Testis (tissue), 3 donors: ENCODE measurements around the gene SEC22C. TPM values are rescaled to one million over a fixed set of nuclear protein-coding genes. Genes with fewer than 3 reads are reported as not detected.
"Not testable (repeated sequence)": the region's sequence is repeated elsewhere in the genome, so short reads cannot be mapped to it uniquely, and the experiment has no call there.

Source experiments
- DNase-seq: peaks from one replicate; pipeline ENCODE4 v3.0.0-alpha.2; 2019
- H3K27ac ChIP-seq, 2 donors: fragments of 200-600 bp; sonication (generic); one replicate each; pipeline ENCODE4 v1.5.1; 2019
- H3K27me3 ChIP-seq: fragments of 200-600 bp; sonication (generic); one replicate; pipeline ENCODE4 v1.5.1; 2019
- H3K36me3 ChIP-seq: fragments of 200-600 bp; sonication (generic); one replicate; pipeline ENCODE4 v1.5.1; 2017; ENCODE audit warnings: low read depth; ENCODE audit errors: missing control alignments
- H3K4me1 ChIP-seq: fragments of 200-600 bp; sonication (generic); one replicate; pipeline ENCODE4 v1.5.1; 2019
- H3K4me3 ChIP-seq, 2 donors: fragments of 200-600 bp; sonication (generic); one replicate each; pipeline ENCODE4 v1.5.1; 2017 to 2019
- H3K9me3 ChIP-seq: fragments of 200-600 bp; sonication (generic); one replicate; pipeline ENCODE4 v1.5.1; 2017
- POLR2A ChIP-seq: fragments of 450-650 bp; IDR thresholded peaks from one replicate; pipeline ENCODE4 v1.6.1; 2017; ENCODE audit warnings: antibody characterized with exemption, mild to moderate bottlenecking, moderate library complexity
- WGBS, 2 donors: methylation state at CpG; one replicate each; pipeline ENCODE4 v1.1.5; 2018; 5-methylcytosine and 5-hydroxymethylcytosine counted together
- intact Hi-C: fragments of 100-400 bp; cut with DNase I; formaldehyde crosslinking; loops from one replicate; pipeline ENCODE4 v1.15.1; 2023; ENCODE audit warnings: low total_unique reads
- polyA plus RNA-seq: library from polyadenylated mRNA; stranded (reverse); fragments of 350-450 nt; fragmentation: Illumina TruSeq; extraction: RNeasy Lipid Tissue Mini Kit (QIAGEN cat#74804); gene quantifications from one replicate; pipeline ENCODE4 v1.2.3, GENCODE V29; 2014; ENCODE audit warnings: low read depth, low replicate concordance; ENCODE audit not compliant: insufficient read depth
- total RNA-seq, 2 donors: library from RNA; depleted of rRNA; stranded (reverse); fragments of >200 nt; gene quantifications; one replicate each; pipeline ENCODE4 v1.2.3, GENCODE V29; 2016
- TF ChIP-seq, protein P1 (sequence below), 3 experiments: fragments of 450-650 bp in 2 of 3; fragments of 200-600 bp in 1 of 3; sonication (generic) in 1 of 3; IDR thresholded peaks; one replicate each; pipeline ENCODE4 v1.5.1; 2016 to 2019; ENCODE audit warnings: antibody characterized with exemption in 3 of 3, mild to moderate bottlenecking in 2 of 3, moderate library complexity in 1 of 3

Gene SEC22C
- total and polyA plus RNA-seq, 3 donors from 2014 or later = 61.0 to 86.3 (median 66.0) TPM

DNA sequence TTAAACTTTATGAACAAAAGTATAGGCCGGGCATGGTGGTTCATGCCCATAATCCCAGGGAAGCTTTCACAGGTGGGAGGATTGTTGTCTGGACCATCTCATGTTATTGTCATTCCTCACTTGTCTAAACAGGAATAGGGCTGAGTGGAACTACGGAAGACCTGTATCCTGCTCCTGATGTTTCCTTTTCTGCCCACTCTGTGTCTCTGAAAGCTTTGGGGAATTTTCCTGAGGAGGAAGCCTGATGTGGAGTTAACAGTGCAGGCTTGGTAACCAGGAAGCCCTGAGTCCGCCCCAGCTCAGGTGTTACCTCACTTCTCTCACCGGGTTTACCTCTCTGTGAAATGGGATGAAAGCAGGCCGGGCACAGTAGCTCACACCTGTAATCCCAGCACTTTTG, 6.9 kb upstream of the SEC22C start:
- H3K27ac ChIP-seq = no peak overlapping the region
- intact Hi-C loops = no loop called here
- no peaks in the 10 kb centered on the region for H3K36me3 ChIP-seq
- no peak overlapping the region for H3K4me3 ChIP-seq
- no peak for DNase-seq
- no peaks in the 10 kb centered on the region for H3K27me3 ChIP-seq
- 84 to 85% methylated on average over 5 of the region's 5 CpGs for WGBS, 2 donors
- no peaks in the 10 kb centered on the region for H3K9me3 ChIP-seq
- H3K4me1 ChIP-seq = no peaks in the 10 kb centered on the region
- TF ChIP-seq POLR2A = no peak
- TF ChIP-seq, protein P1, sequence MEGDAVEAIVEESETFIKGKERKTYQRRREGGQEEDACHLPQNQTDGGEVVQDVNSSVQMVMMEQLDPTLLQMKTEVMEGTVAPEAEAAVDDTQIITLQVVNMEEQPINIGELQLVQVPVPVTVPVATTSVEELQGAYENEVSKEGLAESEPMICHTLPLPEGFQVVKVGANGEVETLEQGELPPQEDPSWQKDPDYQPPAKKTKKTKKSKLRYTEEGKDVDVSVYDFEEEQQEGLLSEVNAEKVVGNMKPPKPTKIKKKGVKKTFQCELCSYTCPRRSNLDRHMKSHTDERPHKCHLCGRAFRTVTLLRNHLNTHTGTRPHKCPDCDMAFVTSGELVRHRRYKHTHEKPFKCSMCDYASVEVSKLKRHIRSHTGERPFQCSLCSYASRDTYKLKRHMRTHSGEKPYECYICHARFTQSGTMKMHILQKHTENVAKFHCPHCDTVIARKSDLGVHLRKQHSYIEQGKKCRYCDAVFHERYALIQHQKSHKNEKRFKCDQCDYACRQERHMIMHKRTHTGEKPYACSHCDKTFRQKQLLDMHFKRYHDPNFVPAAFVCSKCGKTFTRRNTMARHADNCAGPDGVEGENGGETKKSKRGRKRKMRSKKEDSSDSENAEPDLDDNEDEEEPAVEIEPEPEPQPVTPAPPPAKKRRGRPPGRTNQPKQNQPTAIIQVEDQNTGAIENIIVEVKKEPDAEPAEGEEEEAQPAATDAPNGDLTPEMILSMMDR (IDR thresholded peaks at IDR 0.05) = no peak

DNA sequence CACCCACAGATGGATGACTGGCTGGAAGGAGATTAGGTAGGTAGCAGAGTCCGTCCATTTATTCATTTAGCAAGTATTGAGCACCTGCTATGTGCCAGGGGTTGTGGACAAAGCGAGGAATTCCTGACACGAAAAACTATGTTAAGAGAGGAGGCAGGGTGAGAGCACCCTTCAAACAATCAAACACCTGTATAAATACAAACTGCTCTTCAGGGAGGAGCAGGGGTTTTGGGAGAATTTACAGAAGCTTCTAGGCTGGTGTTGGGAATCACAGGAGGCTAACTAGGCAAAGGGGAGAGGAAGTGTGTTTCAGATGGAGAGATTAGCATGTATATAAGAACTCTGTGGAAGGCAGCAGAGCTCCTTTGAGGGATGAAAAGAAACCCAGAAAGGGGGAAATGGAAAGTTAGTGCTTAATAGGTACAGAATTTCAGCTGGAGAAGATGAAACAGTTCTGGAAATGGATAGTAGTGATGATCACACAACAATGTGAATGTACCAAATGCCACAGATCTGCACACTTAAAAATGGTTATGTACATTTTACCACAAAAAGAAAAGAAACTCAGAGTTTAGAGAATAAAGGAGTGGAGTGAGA, 805 bp upstream of the SEC22C start:
- Histone ChIP-seq H3K36me3 (no peaks in the 10 kb centered on the region), H3K9me3 (no peaks in the 10 kb centered on the region), H3K27ac (peak overlapping the region; percentile 86 to 93), H3K4me3 (peak overlapping the region; percentile 84 to 93), H3K27me3 (no peaks in the 10 kb centered on the region), H3K4me1 (peaks cover 17% of the 10 kb centered on the region)
- DNase-seq = no peak
- 0 to 5% methylated on average over 3 of the region's 3 CpGs for WGBS, 2 donors
- intact Hi-C loops = no loop called here
- no peak for TF ChIP-seq POLR2A
- TF ChIP-seq, protein P1 (IDR thresholded peaks at IDR 0.05) = no peak

DNA sequence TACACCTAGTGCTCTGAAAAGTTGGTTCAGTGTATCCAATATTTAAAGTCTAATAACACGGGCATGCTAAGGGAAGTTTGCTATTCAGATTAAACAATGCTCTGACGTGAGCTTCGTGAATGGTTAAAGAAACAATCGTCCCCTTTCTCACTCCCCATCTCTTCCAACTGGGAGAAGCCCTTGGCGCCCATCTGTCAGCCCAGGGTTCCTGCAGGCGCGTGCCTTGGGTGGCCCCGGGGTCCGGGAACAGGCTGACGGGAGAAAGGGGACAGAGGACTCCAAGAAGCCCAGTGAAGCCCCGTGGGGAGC, 413 bp downstream of the SEC22C start:
- DNase-seq = no peak
- Histone ChIP-seq H3K27ac (peak overlapping the region; percentile 86 to 93), H3K9me3 (no peaks in the 10 kb centered on the region), H3K36me3 (no peaks in the 10 kb centered on the region), H3K27me3 (no peaks in the 10 kb centered on the region), H3K4me3 (peak overlapping the region; percentile 84 to 93), H3K4me1 (peaks cover 17% of the 10 kb centered on the region)
- no peak for TF ChIP-seq POLR2A
- 0% methylated on average over 10 to 11 of the region's 11 CpGs for WGBS, 2 donors
- intact Hi-C loops = no loop called here

DNA sequence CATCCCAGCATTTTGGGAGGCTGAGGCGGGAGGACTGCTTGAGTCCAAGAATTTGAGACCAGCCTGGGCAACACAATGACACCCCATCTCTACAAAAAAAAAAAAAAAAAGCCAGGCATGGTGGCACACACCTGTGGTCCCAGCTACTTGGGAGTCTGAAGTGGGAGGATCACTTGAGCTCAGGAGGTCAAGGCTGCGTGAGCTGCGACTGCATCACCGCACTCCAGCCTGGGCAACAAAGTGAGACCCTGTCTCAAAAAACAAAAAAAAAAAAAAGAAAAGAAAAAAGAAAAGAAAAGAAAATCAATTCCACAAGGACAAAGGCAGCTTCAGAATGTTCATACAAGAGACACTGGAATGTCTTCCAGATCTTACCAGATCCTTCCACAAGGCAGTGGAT, 2.4 kb downstream of the SEC22C start:
- intact Hi-C loops, DNase-seq, H3K36me3 ChIP-seq, H3K9me3 ChIP-seq, H3K27ac ChIP-seq, H3K27me3 ChIP-seq, H3K4me3 ChIP-seq: not testable (repeated sequence)
- WGBS, 2 donors = 92 to 98% methylated on average over 4 of the region's 4 CpGs
- H3K4me1 ChIP-seq = peaks cover 17% of the 10 kb centered on the region

DNA sequence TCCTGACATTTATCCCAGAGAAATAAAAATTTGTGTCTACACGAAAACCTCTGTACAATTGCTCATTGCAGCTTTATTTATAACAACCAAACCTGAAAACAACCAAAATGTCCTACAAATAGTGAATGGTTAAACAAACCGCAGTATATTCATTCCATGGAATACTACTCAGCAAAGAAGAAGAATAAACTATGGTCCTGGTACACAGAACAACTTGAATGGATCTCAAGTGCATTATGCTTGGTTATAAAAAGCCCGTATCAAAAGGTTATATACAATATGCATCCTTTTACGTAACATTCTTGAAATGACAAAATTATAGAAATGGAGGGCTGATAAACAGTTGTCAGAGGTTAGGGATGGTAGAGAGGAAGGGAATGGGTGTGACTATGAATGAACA, 3.7 kb downstream of the SEC22C start:
- no peak for TF ChIP-seq POLR2A
- TF ChIP-seq, protein P1 (IDR thresholded peaks at IDR 0.05) = no peak
- H3K4me3 ChIP-seq = no peak overlapping the region
- intact Hi-C loops = no loop called here
- H3K9me3 ChIP-seq = no peaks in the 10 kb centered on the region
- WGBS, 2 donors = 93 to 98% methylated on average over 4 of the region's 4 CpGs
- H3K27ac ChIP-seq = no peak overlapping the region
- peaks cover 17% of the 10 kb centered on the region for H3K4me1 ChIP-seq
- no peak for DNase-seq
- no peaks in the 10 kb centered on the region for H3K36me3 ChIP-seq
- no peaks in the 10 kb centered on the region for H3K27me3 ChIP-seq

DNA sequence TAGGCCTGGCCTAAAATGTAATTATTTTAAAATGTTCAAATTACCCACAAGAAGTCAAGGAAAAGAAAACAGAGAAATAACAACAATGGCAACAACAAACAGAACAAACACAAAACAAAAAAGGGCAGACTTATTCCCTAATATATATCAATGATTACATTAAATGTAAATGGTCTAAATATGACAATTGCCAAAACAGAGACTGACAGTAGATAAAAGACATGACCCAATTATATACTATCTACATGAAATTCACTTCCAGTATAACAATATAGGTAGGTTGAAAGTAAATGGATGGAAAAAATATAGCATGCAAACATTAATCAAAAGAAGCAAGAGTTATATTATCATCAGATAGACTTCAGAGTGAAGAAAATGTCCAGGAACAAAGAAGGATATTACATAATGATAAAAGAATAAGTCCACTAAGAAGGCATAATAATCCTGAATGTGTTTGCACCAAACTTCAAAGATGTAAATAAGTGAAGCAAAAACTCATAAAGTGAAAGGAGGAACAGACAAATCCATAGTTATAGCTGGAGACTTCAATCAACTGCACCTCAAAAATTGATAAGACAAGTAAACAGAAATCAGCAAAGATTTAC, 6.5 kb downstream of the SEC22C start:
- TF ChIP-seq, protein P1 (IDR thresholded peaks at IDR 0.05) = no peak
- no peak for TF ChIP-seq POLR2A
- H3K27ac ChIP-seq = no peak overlapping the region
- H3K4me1 ChIP-seq = peaks cover 3% of the 10 kb centered on the region
- H3K36me3 ChIP-seq = no peaks in the 10 kb centered on the region
- no peak for DNase-seq
- intact Hi-C loops = no loop called here
- no peak overlapping the region for H3K4me3 ChIP-seq
- H3K27me3 ChIP-seq = no peaks in the 10 kb centered on the region
- no peaks in the 10 kb centered on the region for H3K9me3 ChIP-seq
